DLD1 (cell line): ENCODE data around the gene FGD1.

ENCODE experiments used
- in situ Hi-C: cut with HindIII; loops from 2 replicates; pipeline ENCODE4 v1.10.0; 2017; ENCODE audit warnings: low sequenced_read_pairs

FGD1 gene

GRCh38 chrX:54473993-54474859 lies 21.8 kb downstream of the FGD1 start:
- in situ Hi-C loops: no loop called here

DNA sequence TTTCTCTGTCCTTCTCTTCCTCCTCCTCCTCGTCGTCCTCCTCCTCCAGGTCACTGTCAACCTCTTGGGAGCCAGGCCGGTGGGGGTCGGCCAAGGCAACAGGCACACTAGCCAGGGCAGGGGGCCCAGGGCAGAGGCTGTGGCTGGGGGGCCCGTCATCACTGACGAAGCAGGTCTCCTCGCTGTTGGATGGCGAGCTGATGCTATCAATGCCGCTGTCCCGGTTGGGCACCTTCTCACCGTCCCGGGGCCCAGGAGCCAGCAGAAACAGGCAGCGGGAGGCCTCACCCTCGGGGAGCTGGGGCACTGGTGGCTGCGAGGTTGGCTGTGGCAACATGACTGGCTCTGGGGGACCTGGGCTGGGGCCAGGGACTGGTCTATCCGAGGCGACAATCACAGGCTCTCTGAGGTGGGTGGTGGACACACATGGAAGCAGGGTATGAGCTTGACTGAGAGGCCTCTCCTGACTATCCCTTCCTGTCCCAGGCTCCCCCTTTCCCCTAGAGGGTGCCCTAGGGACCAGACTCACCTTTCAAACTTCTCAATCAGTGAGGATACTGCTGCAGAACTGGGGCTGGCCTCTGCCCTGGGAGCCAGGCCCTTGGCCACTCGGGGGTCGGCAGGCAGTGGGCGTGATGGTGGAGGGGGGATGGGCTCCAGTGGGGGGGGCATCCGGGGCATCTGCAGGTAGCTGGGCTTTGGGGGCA lies 25.8 kb downstream of the FGD1 start:
- in situ Hi-C loops: no loop called here

- in situ Hi-C loops: no loop called here
These were observed 43.1 kb downstream of the FGD1 start for GRCh38 chrX:54452920-54453319.

GRCh38 chrX:54449929-54450328 lies 46.1 kb downstream of the FGD1 start:
- in situ Hi-C loops: no loop called here

DNA sequence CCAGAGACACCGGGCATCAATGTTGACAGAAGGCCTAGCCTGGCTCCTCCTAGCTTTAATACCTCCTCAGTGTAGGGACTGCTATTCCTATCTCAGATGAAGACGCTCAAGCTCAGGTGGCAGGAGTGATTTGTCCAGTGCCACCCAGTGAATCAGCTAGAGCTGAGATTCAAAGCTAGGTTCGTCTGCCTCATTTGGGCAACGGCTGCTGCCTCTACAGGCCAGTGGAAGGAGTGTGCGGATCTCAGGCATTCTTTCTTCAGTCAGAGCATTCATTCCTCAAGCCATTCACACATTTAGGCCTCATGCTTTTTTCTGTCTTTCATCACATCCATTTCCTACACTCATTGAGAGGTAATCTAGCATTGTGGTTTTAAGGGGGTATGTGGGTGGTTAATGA lies 48.6 kb downstream of the FGD1 start:
- in situ Hi-C loops: no loop called here

DNA sequence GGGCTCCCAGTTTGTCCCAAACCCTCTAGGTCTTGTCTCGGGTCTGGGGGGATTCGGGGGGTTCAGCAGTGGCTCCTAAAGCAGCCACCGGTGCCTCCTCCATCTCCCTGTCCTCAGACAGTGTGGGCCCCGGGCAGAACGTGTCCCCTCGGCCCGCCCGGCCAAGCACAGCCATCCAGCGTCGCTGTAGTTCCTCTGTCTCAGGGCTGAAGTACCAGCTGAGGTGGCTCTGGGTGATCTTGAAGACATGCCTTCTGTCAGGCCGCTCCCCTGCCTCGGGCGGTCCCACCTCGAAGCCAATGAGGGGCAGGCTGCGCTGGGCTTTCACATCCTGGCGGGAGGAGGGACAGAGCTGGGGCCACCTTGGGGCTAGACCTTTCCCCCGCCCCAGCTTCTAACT lies 50.0 kb downstream of the FGD1 start:
- in situ Hi-C loops: no loop called here

- in situ Hi-C loops: no loop called here
These were observed 51.3 kb downstream of the FGD1 start for GRCh38 chrX:54444752-54445151.

- in situ Hi-C loops: no loop called here
These were observed 53.2 kb downstream of the FGD1 start for GRCh38 chrX:54442790-54443189.

GRCh38 chrX:54439960-54440871 lies 55.8 kb downstream of the FGD1 start, which contains the start of gene TSR2:
TSS of gene TSR2 (plus strand) at chrX:54440404. CDS start at chrX:54440422, 18 bp downstream.
- in situ Hi-C loops: no loop called here

DNA sequence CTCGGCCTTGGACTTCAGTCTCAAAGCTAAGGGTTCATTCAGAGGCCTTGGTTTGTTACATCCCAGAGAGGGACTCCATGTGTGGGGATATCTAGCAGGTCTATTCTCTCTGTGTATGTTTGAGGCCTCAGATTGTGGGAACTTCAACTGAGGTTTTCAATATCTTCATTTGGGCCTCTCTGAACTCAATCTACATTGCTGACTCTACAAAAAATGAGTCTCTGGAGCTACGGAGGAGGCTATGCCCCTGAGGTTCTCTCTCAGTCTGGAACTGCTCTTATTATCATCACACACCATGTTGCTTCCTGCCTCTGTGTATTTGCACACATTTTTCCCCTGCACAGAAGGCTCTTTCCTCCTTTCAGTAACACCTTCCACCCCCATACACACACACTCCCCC lies 60.9 kb downstream of the FGD1 start:
- in situ Hi-C loops: no loop called here

- in situ Hi-C loops: no loop called here
These were observed 65.5 kb downstream of the FGD1 start for GRCh38 chrX:54430519-54430918.

DNA sequence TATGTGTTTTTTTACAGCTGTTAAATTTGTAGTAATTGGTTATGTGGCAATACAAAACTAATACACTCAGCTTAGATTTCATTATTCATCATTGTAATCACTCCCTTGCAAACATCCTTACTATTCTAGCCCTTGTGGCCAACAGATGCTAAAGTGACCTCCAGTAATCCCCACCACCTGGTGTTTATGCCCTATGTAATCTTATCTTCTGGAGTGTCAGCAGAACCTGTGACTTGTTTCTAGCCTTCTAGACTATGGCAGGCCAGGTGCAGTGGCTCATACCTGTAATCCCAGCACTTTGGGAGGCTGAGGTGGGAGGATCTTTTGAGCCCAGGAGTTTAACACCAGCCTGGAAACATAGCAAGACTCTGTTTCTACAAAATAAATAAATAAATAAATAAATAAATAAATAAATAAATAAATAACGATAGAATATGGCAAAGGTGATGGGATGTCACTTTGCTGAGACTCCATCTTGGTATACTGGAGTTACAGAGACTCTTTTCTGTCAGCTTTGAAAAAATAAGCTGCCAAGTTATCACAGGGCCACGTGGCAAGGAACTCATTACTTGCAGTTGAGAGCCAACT lies 68.1 kb downstream of the FGD1 start:
- in situ Hi-C loops: no loop called here

DNA sequence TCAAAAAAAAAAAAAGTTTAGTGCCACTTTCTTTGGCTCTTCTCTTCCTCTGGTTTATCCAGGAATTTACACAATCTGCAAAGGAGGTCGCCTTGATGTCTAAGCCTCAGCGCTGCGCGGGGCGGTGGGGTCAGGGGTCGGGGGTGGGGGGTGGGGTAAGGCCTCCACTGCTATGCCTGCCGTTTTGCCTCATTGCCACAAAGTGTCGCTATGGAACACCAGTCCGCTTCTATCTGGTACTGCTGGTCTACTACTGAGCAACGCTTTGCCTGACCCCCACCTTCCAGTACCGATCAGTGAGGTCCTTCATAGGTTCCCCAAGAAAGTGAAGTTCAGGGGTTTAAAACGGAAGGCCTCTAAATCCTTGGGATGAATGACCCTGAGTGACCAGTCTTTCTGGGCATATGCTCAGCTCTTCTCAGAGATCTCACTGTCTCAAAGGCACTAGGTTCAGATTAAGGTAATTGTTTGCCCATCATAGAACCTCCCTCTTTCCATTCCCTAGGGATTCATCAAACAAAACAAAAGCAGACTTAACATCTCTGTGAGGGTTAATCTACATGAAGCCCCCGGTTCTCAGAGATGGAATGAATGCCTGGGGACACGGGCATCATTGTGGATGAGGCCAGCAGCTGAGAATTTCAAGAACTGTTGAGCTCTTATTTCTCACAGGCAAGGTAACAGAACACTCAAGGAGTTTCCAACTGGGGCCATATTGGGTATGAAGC lies 72.7 kb downstream of the FGD1 start:
- in situ Hi-C loops: no loop called here

GRCh38 chrX:54422168-54422567 lies 73.9 kb downstream of the FGD1 start:
- in situ Hi-C loops: no loop called here

DNA sequence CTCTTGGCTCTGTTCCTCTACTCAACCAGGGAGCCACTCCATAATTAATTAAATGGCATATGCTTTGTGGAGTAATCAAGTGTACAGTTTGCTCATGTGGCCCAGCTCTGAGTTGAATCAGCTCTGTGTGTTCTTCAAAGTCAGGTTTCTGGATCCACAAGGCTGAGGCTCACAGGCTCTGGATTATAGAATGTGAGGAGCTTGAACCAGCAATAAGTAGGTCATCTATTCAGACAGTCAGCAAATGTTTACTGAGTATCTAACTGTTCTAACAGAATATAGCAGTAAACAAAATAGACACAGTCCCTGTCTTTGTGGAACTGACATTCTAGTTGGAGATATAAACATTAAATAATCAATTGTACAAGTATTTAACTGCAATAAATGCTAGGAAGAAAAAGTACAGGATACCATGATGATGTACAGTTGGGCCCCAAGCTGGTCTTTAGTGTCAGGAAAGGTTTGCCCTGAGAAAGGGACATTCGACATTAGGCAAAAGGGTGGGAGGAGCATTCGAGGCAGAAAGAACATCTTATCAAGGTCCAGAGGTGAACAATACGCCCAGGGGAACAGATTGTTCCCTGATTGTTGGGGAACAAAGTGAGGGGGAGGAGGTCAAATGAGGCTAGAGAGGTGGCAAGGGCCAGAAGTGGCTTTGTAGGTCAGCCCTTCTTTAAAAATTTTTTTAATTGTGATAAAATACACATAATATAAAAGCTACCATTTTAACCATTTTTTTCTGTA lies 76.3 kb downstream of the FGD1 start:
- in situ Hi-C loops: no loop called here

DNA sequence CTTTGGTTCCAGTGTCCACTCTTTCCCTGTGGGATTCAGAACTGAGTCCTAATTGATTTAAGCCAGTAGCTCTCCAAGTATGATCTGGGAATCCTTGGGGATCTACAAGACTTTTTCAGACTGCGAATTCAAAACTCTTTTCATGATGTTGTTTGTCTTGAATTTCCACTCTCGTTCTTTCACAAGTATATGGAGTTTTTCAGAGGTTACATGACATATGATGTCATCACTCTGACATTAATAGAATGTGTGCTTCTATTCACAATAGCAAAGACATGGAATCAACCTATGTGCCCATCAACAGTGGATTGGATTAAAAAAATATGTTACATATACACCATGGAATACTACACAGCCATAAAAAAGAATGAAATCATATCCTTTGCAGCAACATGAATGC lies 79.1 kb downstream of the FGD1 start:
- in situ Hi-C loops: no loop called here

DNA sequence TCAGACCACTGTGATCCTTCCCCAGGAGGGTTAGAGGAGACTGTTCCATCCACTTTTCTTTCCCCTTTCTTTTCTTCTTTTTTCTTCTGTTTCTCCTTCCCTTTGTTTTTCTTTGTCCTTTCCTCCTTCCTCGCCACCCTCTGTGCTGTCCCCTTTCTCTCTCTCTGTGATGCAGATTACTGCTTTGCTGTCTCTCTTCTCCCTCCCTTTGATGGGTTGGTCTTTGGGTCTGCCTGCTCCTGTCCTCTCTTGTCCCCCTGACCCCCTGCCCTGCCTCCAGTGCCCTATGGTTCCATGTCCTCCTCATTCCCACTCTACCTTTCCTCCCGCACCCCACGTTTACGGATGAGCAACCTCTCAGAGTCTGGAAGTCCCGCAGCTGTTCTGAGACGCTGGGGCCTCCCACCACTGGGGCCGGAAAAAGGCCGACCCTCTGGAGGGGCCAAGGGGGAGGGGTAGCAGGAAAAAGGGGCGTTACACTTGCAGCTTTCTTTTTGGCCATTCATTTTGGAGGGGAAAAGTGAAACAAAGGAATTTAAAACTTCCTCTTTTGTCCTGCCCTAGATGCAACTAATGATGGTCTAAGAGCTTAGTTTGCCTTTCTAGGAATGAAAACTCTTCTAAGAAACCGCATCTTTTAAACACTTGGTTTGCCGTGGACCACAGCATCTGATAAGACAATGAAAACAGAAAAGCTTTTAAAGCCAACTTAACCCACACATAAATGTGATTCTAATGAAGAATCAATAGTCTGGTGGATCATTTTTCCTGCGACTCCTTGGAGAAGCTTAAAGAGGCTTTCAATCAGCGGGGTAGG lies 80.3 kb downstream of the FGD1 start:
- in situ Hi-C loops: no loop called here

DNA sequence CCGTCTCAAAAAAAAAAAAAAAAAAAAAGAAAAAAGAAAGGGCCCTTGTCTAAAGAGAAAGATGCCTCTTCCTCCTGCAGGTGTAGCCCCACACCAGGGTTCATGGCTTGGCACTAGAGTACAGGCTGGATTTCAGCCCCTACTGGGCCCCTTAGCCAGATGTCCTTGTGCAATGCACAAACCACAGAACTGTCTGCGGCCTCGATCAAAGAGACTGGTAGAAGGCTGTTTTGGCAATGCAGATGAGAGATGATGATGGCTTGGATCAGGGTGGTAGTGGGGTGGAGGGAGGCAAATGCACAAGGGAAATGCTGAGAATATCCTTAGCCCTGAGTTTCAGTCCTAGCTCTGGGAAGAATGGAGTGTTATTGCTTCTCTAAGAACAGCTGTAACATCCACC lies 82.3 kb downstream of the FGD1 start:
- in situ Hi-C loops: no loop called here

DNA sequence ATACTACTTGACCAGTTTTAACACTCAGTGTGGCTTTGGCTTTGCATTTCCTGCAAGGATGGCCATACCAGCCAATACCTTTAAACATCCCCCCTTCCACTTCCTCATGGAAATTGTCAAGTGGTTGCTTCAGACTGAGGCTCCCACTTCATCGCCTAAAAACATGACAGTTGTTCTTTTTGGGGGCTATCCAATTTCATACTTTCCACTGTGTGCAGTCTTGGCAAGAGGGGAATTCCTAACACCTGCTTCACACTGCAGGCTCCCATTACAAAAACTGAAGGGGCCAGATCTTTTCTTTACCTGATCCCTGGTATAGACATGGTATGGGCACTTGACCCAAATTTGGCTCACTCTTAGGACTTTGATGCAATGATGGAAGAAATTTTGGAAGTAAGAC lies 84.3 kb downstream of the FGD1 start:
- in situ Hi-C loops: no loop called here
